PFSK-1 (cell line): ENCODE data around the gene TFRC.

Source experiments
- FOXP2 ChIP-seq: optimal IDR thresholded peaks from 2 replicates; pipeline ENCODE3; 2011; ENCODE audit warnings: borderline replicate concordance, control low read depth, inconsistent platforms; ENCODE audit not compliant: insufficient read depth; ENCODE audit errors: extremely low read length, extremely low read depth
- POLR2AphosphoS5 ChIP-seq: IDR thresholded peaks from 2 replicates; pipeline ENCODE4 v1.6.1; 2012; ENCODE audit warnings: low read depth, mild to moderate bottlenecking, control low read depth, low read length, moderate library complexity
- REST ChIP-seq, 2 experiments: IDR thresholded peaks; 2 replicates each; pipeline versions ENCODE4 v1.6.1 to v1.8.0; 2011 to 2012; ENCODE audit warnings: low read depth in 2 of 2, low read length in 2 of 2, control low read depth in 1 of 2, inconsistent platforms in 1 of 2, mild to moderate bottlenecking in 1 of 2, moderate library complexity in 1 of 2; ENCODE audit not compliant: insufficient read depth in 1 of 2
- SIN3A ChIP-seq: IDR thresholded peaks from 2 replicates; pipeline ENCODE4 v1.6.1; 2012; ENCODE audit warnings: mild to moderate bottlenecking, low read length, moderate library complexity, borderline replicate concordance; ENCODE audit not compliant: insufficient read depth
- TAF1 ChIP-seq: IDR thresholded peaks from 2 replicates; pipeline ENCODE4 v1.6.1; 2012; ENCODE audit warnings: low read length, control low read depth, borderline replicate concordance; ENCODE audit not compliant: insufficient read depth

TFRC gene

GRCh38 chr3:195999896-196000295 is 82.0 kb downstream of the TFRC start:
- TF ChIP-seq TAF1: no peak
- TF ChIP-seq REST (IDR thresholded peaks at IDR 0.05; ENCODE audit: insufficient read depth in 1 of 2, low read depth in 2 of 2, low read length in 2 of 2): no peak
- TF ChIP-seq POLR2AphosphoS5: no peak
- no peak for TF ChIP-seq SIN3A
- TF ChIP-seq FOXP2: no peak
